ENCODE data around the gene AK5. TPM values are rescaled to one million over a fixed set of nuclear protein-coding genes. Genes with fewer than 3 reads are reported as not detected.

AK5 gene
- polyA plus RNA-seq, 2 of the 4 experiments (the other 2 are of a cell fraction), result 4.9 to 6.1 TPM

GRCh38 chr1:77400781-77401180 lies 119.0 kb downstream of the AK5 start:
- H3K4me3 ChIP-seq, result no peak overlapping the region
- FAIRE-seq, result no peak
- no peak for DNase-seq (ENCODE audit: low read depth in 1 of 2, low spot score in 1 of 2)
- 80% methylated on average over 2 of the region's 2 CpGs for WGBS (ENCODE audit: missing lambda C conversion rate)
- no peaks in the 10 kb centered on the region for H3K4me1 ChIP-seq
- H3K4me2 ChIP-seq, result no peak overlapping the region
- H3K27ac ChIP-seq, result no peak overlapping the region
- POLR2A ChIA-PET, result no interaction called here
- CTCF ChIA-PET, result interaction anchor here (0.6 kb wide), 1 partner anchor 147 kb away, joined by 3 read pairs; no protein-coding TSS in a partner anchor
- H3K9me3 ChIP-seq, result no peaks in the 10 kb centered on the region
- no peak for TF ChIP-seq BCL3 (IDR thresholded peaks at IDR 0.05)
- TF ChIP-seq CBX8 (IDR thresholded peaks at IDR 0.05), result no peak
- TF ChIP-seq CHD2 (IDR thresholded peaks at IDR 0.05; ENCODE audit: low read length, partially characterized antibody), result no peak
- TF ChIP-seq ZSCAN20 (CRISPR knock-in tag; IDR thresholded peaks at IDR 0.05), result no peak
- TF ChIP-seq RARB (CRISPR knock-in tag; IDR thresholded peaks at IDR 0.05), result no peak
- TF ChIP-seq ATOH8 (CRISPR knock-in tag; IDR thresholded peaks at IDR 0.05; ENCODE audit: low read depth), result no peak
- no peak for TF ChIP-seq HES2 (IDR thresholded peaks at IDR 0.05)
- no peak for TF ChIP-seq JUN (IDR thresholded peaks at IDR 0.05)
- TF ChIP-seq MYC (IDR thresholded peaks at IDR 0.05; ENCODE audit: borderline replicate concordance, low read length), result no peak
- no peak for TF ChIP-seq MAZ (IDR thresholded peaks at IDR 0.05; ENCODE audit: borderline replicate concordance, low read depth, low read length)
- no peak for TF ChIP-seq HEYL (CRISPR knock-in tag; IDR thresholded peaks at IDR 0.05)
- no peak for TF ChIP-seq CEBPB (IDR thresholded peaks at IDR 0.05)
- no peak for TF ChIP-seq ZC3H11A (IDR thresholded peaks at IDR 0.05)
- no peak for ATAC-seq

- no peak for TF ChIP-seq EHF (CRISPR knock-in tag; IDR thresholded peaks at IDR 0.05)
- no peak for TF ChIP-seq TP53 (CRISPR knock-in tag; IDR thresholded peaks at IDR 0.05)
- TF ChIP-seq SMC3 (IDR thresholded peaks at IDR 0.05), result no peak
- TF ChIP-seq JUN (IDR thresholded peaks at IDR 0.05), result no peak
- TF ChIP-seq EP300 (IDR thresholded peaks at IDR 0.05), result no peak
- no peak for TF ChIP-seq CTCF (IDR thresholded peaks at IDR 0.05)
- TF ChIP-seq MAZ (IDR thresholded peaks at IDR 0.05; ENCODE audit: borderline replicate concordance, low read depth, low read length), result no peak
- TF ChIP-seq RFX5 (IDR thresholded peaks at IDR 0.05), result no peak
- TF ChIP-seq HMGXB4 (CRISPR knock-in tag; IDR thresholded peaks at IDR 0.05; ENCODE audit: borderline replicate concordance), result no peak
- no peak for TF ChIP-seq ZNF302 (CRISPR knock-in tag; IDR thresholded peaks at IDR 0.05)
- TF ChIP-seq PBX3 (IDR thresholded peaks at IDR 0.05), result no peak
- no peak for TF ChIP-seq HES2 (IDR thresholded peaks at IDR 0.05)
- no peak for TF ChIP-seq RAD21 (conservative IDR thresholded peaks at IDR 0.05 in 1 of 2, IDR thresholded peaks at IDR 0.05 in 1 of 2)
- H3K9me3 ChIP-seq, result no peaks in the 10 kb centered on the region
- ATAC-seq (no peak), FAIRE-seq (no peak), DNase-seq (ENCODE audit: low read depth in 1 of 2, low spot score in 1 of 2) (no peak)
- no peak overlapping the region for H3K27ac ChIP-seq
- 97% methylated on average over 2 of the region's 2 CpGs for WGBS (ENCODE audit: missing lambda C conversion rate)
- no peak overlapping the region for H3K4me2 ChIP-seq
- POLR2A ChIA-PET, result no interaction called here
- H3K4me1 ChIP-seq, result peaks cover under 1% of the 10 kb centered on the region; the same call in 1 of the 3 replicates
- no peak overlapping the region for H3K4me3 ChIP-seq
- CTCF ChIA-PET, result interaction anchor here (0.6 kb wide), 1 partner anchor 147 kb away, joined by 3 read pairs; no protein-coding TSS in a partner anchor
These were observed 119.6 kb downstream of the AK5 start for GRCh38 chr1:77401384-77401783.

Data from A549 (cell line).